OCI-M2 (cell line): ENCODE data around the gene TRPM3.

ENCODE experiments used
- DNase-seq: peaks from one replicate; lab custom pipeline; 2025; ENCODE audit not compliant: unreplicated experiment; lab: John Stamatoyannopoulos, UW

TRPM3 gene

GRCh38 chr9:70498866-70499265 lies 622.6 kb downstream of the TRPM3 start:
- no peak for DNase-seq

GRCh38 chr9:70496244-70496643 lies 625.2 kb downstream of the TRPM3 start:
- DNase-seq: no peak

GRCh38 chr9:70495514-70495913 lies 625.9 kb downstream of the TRPM3 start:
- DNase-seq: no peak

- DNase-seq: no peak
Measured at GRCh38 chr9:70494221-70494620, 627.2 kb downstream of the TRPM3 start.

- DNase-seq: no peak
Measured at GRCh38 chr9:70493029-70493428, 628.4 kb downstream of the TRPM3 start.

GRCh38 chr9:70492319-70492777 lies 629.1 kb downstream of the TRPM3 start:
- DNase-seq: no peak

- DNase-seq: no peak
Measured at GRCh38 chr9:70491426-70492318, 629.7 kb downstream of the TRPM3 start.

GRCh38 chr9:70490478-70490877 lies 630.9 kb downstream of the TRPM3 start:
- DNase-seq: no peak

- DNase-seq: no peak
Measured at GRCh38 chr9:70488793-70489105, 632.7 kb downstream of the TRPM3 start.

- DNase-seq: no peak
Measured at GRCh38 chr9:70488098-70488792, 633.2 kb downstream of the TRPM3 start.

- no peak for DNase-seq
Measured at GRCh38 chr9:70486127-70486526, 635.3 kb downstream of the TRPM3 start.

- peak; percentile 59 for DNase-seq
Measured at GRCh38 chr9:70485273-70485858, 636.1 kb downstream of the TRPM3 start.

- DNase-seq: peak; percentile 17
Measured at GRCh38 chr9:70484232-70485130, 636.9 kb downstream of the TRPM3 start.

GRCh38 chr9:70481471-70481870 lies 640.0 kb downstream of the TRPM3 start:
- DNase-seq: no peak

- DNase-seq: no peak
Measured at GRCh38 chr9:70480405-70480980, 640.9 kb downstream of the TRPM3 start.

GRCh38 chr9:70479880-70480291 lies 641.5 kb downstream of the TRPM3 start:
- DNase-seq: no peak
